Liver (tissue), 9 donors: ENCODE measurements around the gene NHLRC3. TPM values are rescaled to one million over a fixed set of nuclear protein-coding genes. Genes with fewer than 3 reads are reported as not detected.

Source experiments
- DNase-seq: peaks from one replicate; pipeline ENCODE4 v3.0.0-alpha.2; 2017; ENCODE audit warnings: low spot score
- H3K27ac ChIP-seq, 2 donors: one replicate each; pipeline ENCODE4 v1.7.0; 2013; ENCODE audit warnings: inconsistent platforms in 2 of 2, low read length in 2 of 2, control low read depth in 1 of 2, low read depth in 1 of 2, mild to moderate bottlenecking in 1 of 2
- H3K27me3 ChIP-seq, 4 donors: one replicate each; pipeline versions ENCODE4 v1.6.1 to v1.7.0; 2013; ENCODE audit warnings: low read length in 3 of 4, inconsistent platforms in 1 of 4, mild to moderate bottlenecking in 1 of 4, moderate library complexity in 1 of 4; ENCODE audit not compliant: control insufficient read depth in 4 of 4, insufficient read depth in 4 of 4
- H3K36me3 ChIP-seq, 4 donors: one replicate each; pipeline versions ENCODE4 v1.6.1 to v1.7.0; 2013; ENCODE audit warnings: low read length in 3 of 4, mild to moderate bottlenecking in 3 of 4, low read depth in 1 of 4, moderate library complexity in 1 of 4; ENCODE audit not compliant: control insufficient read depth in 4 of 4, insufficient read depth in 3 of 4
- H3K4me1 ChIP-seq, 4 donors: one replicate each; pipeline versions ENCODE4 v1.6.1 to v1.7.0; 2013; ENCODE audit warnings: low read length in 3 of 4, mild to moderate bottlenecking in 3 of 4, moderate library complexity in 1 of 4; ENCODE audit not compliant: control insufficient read depth in 4 of 4, insufficient read depth in 4 of 4
- H3K4me3 ChIP-seq, 3 donors: one replicate each; pipeline versions ENCODE4 v1.6.1 to v1.7.0; 2013; ENCODE audit warnings: low read length in 3 of 3, control low read depth in 1 of 3, low read depth in 1 of 3, mild to moderate bottlenecking in 1 of 3
- H3K9ac ChIP-seq, 2 donors: one replicate each; pipeline ENCODE4 v1.7.0; 2013; ENCODE audit warnings: low read length in 2 of 2, mild to moderate bottlenecking in 2 of 2, moderate library complexity in 2 of 2, control low read depth in 1 of 2, low read depth in 1 of 2
- H3K9me3 ChIP-seq, 4 donors: one replicate each; pipeline versions ENCODE4 v1.6.1 to v1.7.0; 2013; ENCODE audit warnings: low read length in 3 of 4; ENCODE audit not compliant: control insufficient read depth in 4 of 4
- ATF3 ChIP-seq: IDR thresholded peaks from 2 replicates; pipeline ENCODE4 v1.6.1; 2016; ENCODE audit warnings: antibody characterized with exemption
- EGR1 ChIP-seq, 2 donors: IDR thresholded peaks; 2 replicates each; pipeline ENCODE4 v1.6.1; 2016 to 2018; ENCODE audit warnings: antibody characterized with exemption in 2 of 2, low read depth in 2 of 2
- FOXA1 ChIP-seq: IDR thresholded peaks from 2 replicates; pipeline ENCODE4 v1.6.1; 2016; ENCODE audit warnings: antibody characterized with exemption
- FOXA2 ChIP-seq: IDR thresholded peaks from 2 replicates; pipeline ENCODE4 v1.6.1; 2016; ENCODE audit warnings: antibody characterized with exemption
- GABPA ChIP-seq, 2 donors: IDR thresholded peaks in 1 of 2; conservative IDR thresholded peaks in 1 of 2; 2 replicates each; pipeline ENCODE4 v1.6.1; 2016; ENCODE audit warnings: antibody characterized with exemption in 2 of 2, mild to moderate bottlenecking in 1 of 2, moderate library complexity in 1 of 2
- HNF4A ChIP-seq, 2 donors: conservative IDR thresholded peaks; 2 replicates each; pipeline ENCODE4 v1.6.1; 2016; ENCODE audit warnings: antibody characterized with exemption in 2 of 2, mild to moderate bottlenecking in 2 of 2
- HNF4G ChIP-seq: IDR thresholded peaks from 2 replicates; pipeline ENCODE4 v1.6.1; 2016; ENCODE audit warnings: antibody characterized with exemption
- JUND ChIP-seq, 2 donors: IDR thresholded peaks; 2 replicates each; pipeline ENCODE4 v1.6.1; 2016; ENCODE audit warnings: antibody characterized with exemption in 2 of 2
- NR2F2 ChIP-seq: IDR thresholded peaks from 2 replicates; pipeline ENCODE4 v1.6.1; 2016; ENCODE audit warnings: antibody characterized with exemption
- RAD21 ChIP-seq, 2 donors: IDR thresholded peaks; 2 replicates each; pipeline ENCODE4 v1.6.1; 2016; ENCODE audit warnings: antibody characterized with exemption in 2 of 2, mild to moderate bottlenecking in 2 of 2
- RXRA ChIP-seq, 2 donors: IDR thresholded peaks; 2 replicates each; pipeline ENCODE4 v1.6.1; 2017 to 2018; ENCODE audit warnings: antibody characterized with exemption in 2 of 2, mild to moderate bottlenecking in 1 of 2
- SP1 ChIP-seq: IDR thresholded peaks from 2 replicates; pipeline ENCODE4 v1.6.1; 2018; ENCODE audit warnings: antibody characterized with exemption, mild to moderate bottlenecking
- TAF1 ChIP-seq: conservative IDR thresholded peaks from 2 replicates; pipeline ENCODE4 v1.6.1; 2016; ENCODE audit warnings: antibody characterized with exemption, mild to moderate bottlenecking
- YY1 ChIP-seq: IDR thresholded peaks from 2 replicates; pipeline ENCODE4 v1.6.1; 2016; ENCODE audit warnings: antibody characterized with exemption, mild to moderate bottlenecking
- ZBTB33 ChIP-seq: IDR thresholded peaks from 2 replicates; pipeline ENCODE4 v1.6.1; 2016; ENCODE audit warnings: antibody characterized with exemption
- polyA plus RNA-seq, 2 donors: library from polyadenylated mRNA; stranded (reverse) in 1 of 2; unstranded in 1 of 2; fragments of 200-250 nt in 1 of 2; fragments of >200 nt in 1 of 2; fragmentation: Nextera tagmentation in 1 of 2; extraction: Ambion mirVana in 1 of 2; gene quantifications; one replicate each; pipeline versions ENCODE4 v1.2.1 to v1.2.3, GENCODE V29; 2013 to 2015
- total RNA-seq, 2 donors: library from RNA; depleted of rRNA; stranded (reverse); fragments of >200 nt; gene quantifications; one replicate each; pipeline ENCODE4 v1.2.3, GENCODE V29; 2014
- TF ChIP-seq, protein P1 (sequence below): IDR thresholded peaks from 2 replicates; pipeline ENCODE4 v1.6.1; 2016; ENCODE audit warnings: antibody characterized with exemption, mild to moderate bottlenecking
- TF ChIP-seq, protein P2 (sequence below): fragments of 150-350 bp; IDR thresholded peaks from 2 replicates; pipeline ENCODE4 v1.5.1; 2017; ENCODE audit warnings: improper control_type of control experiment, low read depth, low read length; ENCODE audit not compliant: missing input control
- TF ChIP-seq, protein P3 (sequence below): IDR thresholded peaks from 2 replicates; pipeline ENCODE4 v1.6.1; 2016; ENCODE audit warnings: antibody characterized with exemption
- donor health status: healthy.
- donor health status: healthy.
- donor health status: healthy.
- donor health status: healthy.
- donor health status: healthy.

NHLRC3 gene
- total and polyA plus RNA-seq, 4 donors = 8.4 to 16.2 (median 12.7) TPM

DNA sequence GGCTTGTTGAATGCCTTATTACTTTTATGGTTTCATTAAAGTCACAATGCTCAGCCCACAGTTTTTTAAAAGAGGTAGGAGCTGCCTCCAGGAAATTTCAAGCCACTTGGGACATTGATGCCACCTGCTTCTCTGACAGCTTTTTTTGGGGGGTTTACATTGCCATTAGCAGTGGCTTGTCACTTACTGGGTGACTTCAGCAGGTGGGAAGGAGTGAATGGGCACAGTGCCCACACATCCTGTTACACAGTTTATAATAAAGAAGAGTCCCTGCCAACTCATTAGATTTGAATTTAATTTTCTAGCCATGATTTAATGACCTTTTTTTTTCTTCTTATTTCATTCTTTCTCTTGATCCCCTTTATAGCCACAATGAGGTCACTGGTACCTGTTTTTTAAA is 61.0 kb downstream of the NHLRC3 start:
- Histone ChIP-seq H3K27me3 (no peaks in the 10 kb centered on the region), H3K36me3 (no peaks in the 10 kb centered on the region), H3K4me1 (no peaks in the 10 kb centered on the region), H3K9ac (no peak overlapping the region), H3K4me3 (no peak overlapping the region), H3K9me3 (no peaks in the 10 kb centered on the region), H3K27ac (no peak overlapping the region)
- TF ChIP-seq ZBTB33 (no peak), TAF1 (no peak), FOXA1 (no peak), RAD21 (IDR thresholded peaks at IDR 0.05) (no peak), JUND (IDR thresholded peaks at IDR 0.05) (no peak), EGR1 (IDR thresholded peaks at IDR 0.05; ENCODE audit: low read depth in 2 of 2) (no peak), SP1 (no peak), RXRA (IDR thresholded peaks at IDR 0.05) (no peak), HNF4A (conservative IDR thresholded peaks at IDR 0.05) (no peak), FOXA2 (no peak), NR2F2 (no peak), HNF4G (no peak), ATF3 (no peak), GABPA (IDR thresholded peaks at IDR 0.05 in 1 of 2, conservative IDR thresholded peaks at IDR 0.05 in 1 of 2) (no peak), YY1 (no peak)
- TF ChIP-seq, protein P1, sequence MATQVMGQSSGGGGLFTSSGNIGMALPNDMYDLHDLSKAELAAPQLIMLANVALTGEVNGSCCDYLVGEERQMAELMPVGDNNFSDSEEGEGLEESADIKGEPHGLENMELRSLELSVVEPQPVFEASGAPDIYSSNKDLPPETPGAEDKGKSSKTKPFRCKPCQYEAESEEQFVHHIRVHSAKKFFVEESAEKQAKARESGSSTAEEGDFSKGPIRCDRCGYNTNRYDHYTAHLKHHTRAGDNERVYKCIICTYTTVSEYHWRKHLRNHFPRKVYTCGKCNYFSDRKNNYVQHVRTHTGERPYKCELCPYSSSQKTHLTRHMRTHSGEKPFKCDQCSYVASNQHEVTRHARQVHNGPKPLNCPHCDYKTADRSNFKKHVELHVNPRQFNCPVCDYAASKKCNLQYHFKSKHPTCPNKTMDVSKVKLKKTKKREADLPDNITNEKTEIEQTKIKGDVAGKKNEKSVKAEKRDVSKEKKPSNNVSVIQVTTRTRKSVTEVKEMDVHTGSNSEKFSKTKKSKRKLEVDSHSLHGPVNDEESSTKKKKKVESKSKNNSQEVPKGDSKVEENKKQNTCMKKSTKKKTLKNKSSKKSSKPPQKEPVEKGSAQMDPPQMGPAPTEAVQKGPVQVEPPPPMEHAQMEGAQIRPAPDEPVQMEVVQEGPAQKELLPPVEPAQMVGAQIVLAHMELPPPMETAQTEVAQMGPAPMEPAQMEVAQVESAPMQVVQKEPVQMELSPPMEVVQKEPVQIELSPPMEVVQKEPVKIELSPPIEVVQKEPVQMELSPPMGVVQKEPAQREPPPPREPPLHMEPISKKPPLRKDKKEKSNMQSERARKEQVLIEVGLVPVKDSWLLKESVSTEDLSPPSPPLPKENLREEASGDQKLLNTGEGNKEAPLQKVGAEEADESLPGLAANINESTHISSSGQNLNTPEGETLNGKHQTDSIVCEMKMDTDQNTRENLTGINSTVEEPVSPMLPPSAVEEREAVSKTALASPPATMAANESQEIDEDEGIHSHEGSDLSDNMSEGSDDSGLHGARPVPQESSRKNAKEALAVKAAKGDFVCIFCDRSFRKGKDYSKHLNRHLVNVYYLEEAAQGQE = no peak
- TF ChIP-seq, protein P2, sequence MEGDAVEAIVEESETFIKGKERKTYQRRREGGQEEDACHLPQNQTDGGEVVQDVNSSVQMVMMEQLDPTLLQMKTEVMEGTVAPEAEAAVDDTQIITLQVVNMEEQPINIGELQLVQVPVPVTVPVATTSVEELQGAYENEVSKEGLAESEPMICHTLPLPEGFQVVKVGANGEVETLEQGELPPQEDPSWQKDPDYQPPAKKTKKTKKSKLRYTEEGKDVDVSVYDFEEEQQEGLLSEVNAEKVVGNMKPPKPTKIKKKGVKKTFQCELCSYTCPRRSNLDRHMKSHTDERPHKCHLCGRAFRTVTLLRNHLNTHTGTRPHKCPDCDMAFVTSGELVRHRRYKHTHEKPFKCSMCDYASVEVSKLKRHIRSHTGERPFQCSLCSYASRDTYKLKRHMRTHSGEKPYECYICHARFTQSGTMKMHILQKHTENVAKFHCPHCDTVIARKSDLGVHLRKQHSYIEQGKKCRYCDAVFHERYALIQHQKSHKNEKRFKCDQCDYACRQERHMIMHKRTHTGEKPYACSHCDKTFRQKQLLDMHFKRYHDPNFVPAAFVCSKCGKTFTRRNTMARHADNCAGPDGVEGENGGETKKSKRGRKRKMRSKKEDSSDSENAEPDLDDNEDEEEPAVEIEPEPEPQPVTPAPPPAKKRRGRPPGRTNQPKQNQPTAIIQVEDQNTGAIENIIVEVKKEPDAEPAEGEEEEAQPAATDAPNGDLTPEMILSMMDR = no peak
- TF ChIP-seq, protein P3, sequence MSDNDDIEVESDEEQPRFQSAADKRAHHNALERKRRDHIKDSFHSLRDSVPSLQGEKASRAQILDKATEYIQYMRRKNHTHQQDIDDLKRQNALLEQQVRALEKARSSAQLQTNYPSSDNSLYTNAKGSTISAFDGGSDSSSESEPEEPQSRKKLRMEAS = no peak
- DNase-seq = no peak

Other genes with a start within 250 kb of the NHLRC3 start
- gene STOML3, start 47.6 kb upstream of the NHLRC3 start, total RNA-seq = not detected
- gene STOML3, start 47.6 kb upstream of the NHLRC3 start, polyA plus RNA-seq = not detected
- gene PROSER1, start 367 bp upstream of the NHLRC3 start, total RNA-seq = 10 to 100 TPM; 11.1 to 11.3 TPM
- gene PROSER1, start 367 bp upstream of the NHLRC3 start, polyA plus RNA-seq = 1 to 10 TPM; 3.0 to 3.5 TPM